GM21737 (cell line): ENCODE results near the gene BHLHE23.

Experiments
- ATAC-seq: cut with Tn5 transposase; IDR thresholded peaks from one replicate; pipeline ENCODE4 v1.9.1; 2021; ENCODE audit warnings: mild to moderate bottlenecking, moderate library complexity; ENCODE audit not compliant: unreplicated experiment

The BHLHE23 gene

GRCh38 chr20:63006540-63007359 lies at the start of gene BHLHE23:
Gene BHLHE23, minus strand, starts transcription at chr20:63006964. Its CDS starts 190 bp downstream, at chr20:63006774.
- ATAC-seq, result no peak

GRCh38 chr20:63055575-63056235 lies 48.9 kb upstream of the BHLHE23 start:
- ATAC-seq, result no peak

- no peak for ATAC-seq
Measured at GRCh38 chr20:63054681-63055240, 48.0 kb upstream of the BHLHE23 start.

DNA sequence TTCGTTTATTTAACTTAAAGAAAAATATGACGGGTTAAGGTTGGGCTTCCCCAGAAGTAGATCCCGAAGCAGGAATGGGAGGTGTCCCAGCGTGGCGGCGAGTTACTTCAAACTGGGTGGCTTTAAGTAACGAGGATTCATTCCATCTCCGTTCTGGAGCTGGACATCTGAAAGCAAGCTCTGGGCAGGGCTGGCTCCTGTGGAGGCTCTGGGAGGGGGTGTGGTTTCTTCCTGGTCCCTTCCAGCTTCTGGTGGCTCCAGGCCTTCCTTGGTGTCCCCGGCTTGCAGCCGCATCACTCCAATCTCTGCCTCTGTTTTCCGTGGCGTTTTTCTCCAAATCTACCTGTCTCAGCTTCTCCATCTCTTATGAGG lies 47.3 kb upstream of the BHLHE23 start:
- no peak for ATAC-seq

- ATAC-seq, result no peak
Measured at GRCh38 chr20:63053432-63054102, 46.8 kb upstream of the BHLHE23 start.

DNA sequence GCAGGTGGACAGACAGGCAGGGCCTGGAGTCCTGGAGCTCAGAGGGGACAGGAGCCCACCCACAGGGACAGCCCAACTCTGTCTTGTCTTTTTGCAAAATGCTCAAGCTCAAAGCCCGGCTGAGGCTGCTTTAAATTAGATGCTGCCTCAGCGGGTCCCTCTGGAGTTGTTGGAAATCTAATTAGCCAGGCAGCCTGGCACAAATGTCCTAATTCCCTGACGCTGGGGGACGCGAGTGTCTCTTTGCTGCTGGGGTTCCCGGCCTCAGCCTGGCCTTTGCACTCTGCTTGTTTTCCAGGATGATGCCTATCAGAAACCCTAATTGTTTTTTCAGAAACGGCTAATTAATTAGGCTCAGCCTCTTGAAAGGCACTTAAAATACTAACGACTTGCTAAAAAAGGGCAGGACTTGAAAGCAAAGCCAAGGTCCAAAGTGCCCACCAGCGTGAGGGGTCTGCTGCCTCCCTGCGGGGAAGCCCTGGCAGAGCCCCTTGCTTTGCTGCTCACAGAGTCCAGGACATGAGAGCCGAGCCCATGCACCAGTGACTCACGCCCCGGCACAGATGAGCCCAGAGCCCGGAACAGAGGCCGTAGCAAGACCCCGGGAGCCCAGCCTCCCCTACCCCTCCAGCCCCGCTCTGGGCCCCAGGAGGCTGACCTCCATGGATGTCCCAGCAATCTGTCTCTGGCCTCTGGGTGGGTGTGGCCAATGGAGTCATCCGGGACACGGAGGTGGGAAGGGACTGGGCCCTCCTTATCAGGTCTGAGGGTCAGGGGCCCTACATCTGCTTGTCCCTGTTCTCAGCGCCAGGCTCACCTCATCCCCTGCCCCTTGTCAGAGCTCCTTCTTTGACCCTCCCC lies 46.0 kb upstream of the BHLHE23 start:
- no peak for ATAC-seq

GRCh38 chr20:63051911-63052310 lies 45.1 kb upstream of the BHLHE23 start:
- ATAC-seq, result no peak

- no peak for ATAC-seq
Measured at GRCh38 chr20:63051186-63051860, 44.6 kb upstream of the BHLHE23 start.

DNA sequence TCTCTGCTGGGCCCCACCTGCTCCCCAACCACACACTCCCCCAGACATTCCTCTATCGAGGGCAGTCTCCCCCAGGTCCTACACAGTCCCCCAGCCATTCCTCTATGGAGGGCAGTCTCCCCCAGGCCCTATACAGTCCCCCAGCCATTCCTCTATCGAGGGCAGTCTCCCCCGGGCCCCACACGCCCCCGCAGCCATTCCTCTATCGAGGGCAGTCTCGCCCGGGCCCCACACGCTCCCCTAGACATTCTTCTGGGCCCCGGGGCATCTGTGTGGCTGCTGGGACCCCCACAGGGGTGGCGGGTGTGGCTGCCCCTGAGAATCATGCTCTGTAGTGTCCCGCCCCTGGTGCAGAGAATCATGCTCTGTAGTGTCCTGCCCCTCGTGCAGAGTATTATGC lies 43.6 kb upstream of the BHLHE23 start:
- no peak for ATAC-seq

- ATAC-seq, result no peak
Measured at GRCh38 chr20:63049561-63050221, 42.9 kb upstream of the BHLHE23 start.

DNA sequence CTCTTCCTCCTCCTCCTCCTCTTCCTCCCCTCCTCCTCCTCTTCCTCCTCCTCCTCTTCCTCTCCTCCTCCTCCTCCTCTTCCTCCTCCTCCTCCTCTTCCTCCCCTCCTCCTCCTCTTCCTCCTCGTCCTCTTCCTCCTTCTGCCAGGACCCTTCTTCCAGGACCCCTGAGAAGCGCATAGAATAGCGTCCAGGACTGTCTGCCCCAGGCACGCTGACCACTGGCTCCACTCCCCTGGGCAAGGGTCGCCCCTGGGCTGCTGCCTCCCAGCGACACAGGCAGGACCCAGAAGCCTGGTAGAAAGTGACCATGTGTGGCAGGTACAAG lies 42.4 kb upstream of the BHLHE23 start:
- ATAC-seq, result no peak

GRCh38 chr20:63048516-63049190 lies 41.9 kb upstream of the BHLHE23 start:
- no peak for ATAC-seq

DNA sequence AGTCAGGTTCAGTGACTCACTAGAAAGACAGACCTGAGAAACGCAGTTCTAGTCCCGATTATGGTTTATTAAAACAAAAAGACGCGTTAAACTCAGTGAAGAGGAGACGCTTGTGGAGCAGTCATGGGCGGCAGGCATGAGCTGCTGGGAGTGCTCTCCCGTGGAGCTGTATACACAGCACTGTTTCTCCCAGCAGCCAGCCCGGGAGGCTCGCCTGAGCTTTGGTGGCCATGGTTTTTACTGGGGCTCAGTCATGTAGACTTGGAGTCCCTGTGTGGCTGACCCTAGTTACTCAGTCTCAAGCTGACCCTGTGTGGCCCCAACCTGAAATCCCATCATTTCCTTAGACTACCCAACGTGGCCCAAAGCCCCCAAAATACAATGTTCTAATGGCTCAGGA lies 41.2 kb upstream of the BHLHE23 start:
- ATAC-seq, result no peak

DNA sequence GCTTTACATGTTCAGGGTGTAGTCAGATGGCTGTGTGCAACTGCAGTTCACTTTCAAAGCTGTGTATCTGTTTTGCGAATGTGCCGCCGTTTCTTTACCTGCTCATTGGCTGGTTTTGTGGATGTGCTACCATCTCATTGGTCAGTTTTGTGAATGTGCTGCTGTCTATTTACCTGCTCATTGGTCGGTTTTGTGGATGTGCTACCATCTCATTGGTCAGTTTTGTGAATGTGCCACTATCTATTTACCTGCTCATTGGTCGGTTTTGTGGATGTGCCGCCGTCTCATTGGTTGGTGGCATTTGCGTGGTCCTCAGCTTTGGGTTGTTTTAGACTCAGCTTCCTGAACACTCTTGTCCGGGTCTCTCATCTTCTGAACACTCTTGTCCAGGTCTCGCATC lies 40.5 kb upstream of the BHLHE23 start:
- ATAC-seq, result no peak

DNA sequence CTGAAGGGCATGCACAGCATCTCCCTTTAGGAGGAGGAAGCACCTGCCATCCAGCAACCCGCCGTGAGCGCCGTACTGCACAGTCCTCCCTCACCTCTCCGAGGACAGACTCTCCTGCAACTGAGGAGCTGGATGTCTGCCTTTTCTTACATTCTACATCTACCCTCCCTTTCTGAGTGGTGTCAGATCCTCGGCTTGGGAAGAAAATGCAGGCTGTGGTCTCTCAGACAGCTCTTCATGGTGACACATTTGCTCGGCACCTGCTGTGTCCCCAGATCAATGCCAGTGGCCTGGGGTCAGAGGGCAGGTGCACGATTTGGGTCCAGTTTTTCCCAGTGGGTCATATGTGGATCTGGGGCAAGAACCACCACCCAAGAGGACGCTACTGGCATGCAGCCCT lies 40.1 kb upstream of the BHLHE23 start:
- no peak for ATAC-seq

DNA sequence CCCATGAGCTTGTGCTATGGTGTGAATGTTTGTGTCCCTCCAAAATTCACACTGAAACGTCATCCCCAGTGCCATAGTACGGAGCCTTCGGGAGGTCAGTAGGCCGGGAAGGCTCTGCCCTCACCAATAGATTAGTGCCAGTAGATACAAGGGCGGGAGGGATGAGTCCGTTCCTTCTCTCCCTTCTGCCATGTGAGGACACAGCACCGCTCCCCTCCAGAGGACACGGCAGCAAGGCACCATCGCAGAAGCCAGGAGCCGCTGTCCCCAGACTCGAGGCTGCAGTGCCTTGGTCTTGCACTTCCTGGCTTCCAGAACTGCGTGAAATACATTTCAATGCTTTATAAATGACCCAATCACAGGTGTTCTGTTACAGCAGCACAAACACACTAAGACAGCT lies 39.2 kb upstream of the BHLHE23 start:
- no peak for ATAC-seq

DNA sequence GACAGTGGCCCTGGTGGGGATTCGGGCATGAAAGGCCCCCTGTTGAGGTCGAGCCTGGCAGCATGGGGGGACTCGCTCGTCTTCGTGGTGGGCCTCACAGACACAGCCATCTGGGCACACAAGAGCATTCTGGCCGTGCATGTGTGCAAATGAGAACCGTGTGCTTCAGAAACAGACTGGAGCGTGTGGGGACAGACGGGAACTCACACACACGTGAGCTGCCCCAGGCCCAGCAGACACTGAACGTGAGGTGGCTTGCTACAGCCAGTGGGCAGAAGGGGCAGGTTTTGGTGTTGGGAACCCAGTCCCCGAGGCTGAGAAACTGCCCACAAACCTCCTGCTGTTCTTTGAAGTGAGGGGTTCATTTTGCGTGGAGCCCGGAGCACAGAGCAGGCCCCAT lies 38.6 kb upstream of the BHLHE23 start:
- ATAC-seq, result no peak

DNA sequence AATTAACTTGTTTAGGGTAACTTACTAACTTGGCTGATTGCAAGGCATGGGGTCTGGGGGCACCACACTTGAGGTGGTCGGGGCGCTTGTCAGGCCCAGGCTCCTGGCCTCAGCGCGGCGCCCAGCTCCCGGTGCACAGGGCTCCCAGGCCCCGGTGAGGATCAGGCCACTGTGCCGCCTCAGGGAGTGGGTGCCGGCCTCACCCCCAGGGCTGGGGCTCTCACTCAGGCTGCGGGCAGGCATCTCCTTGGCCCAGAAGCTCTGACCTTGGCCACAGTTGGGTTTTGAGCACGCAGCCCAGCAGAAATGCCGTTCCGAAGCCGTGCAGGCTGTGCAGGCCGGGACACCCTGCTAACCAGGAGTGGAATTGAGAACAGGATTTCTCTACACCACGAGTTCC lies 37.8 kb upstream of the BHLHE23 start:
- ATAC-seq, result no peak

DNA sequence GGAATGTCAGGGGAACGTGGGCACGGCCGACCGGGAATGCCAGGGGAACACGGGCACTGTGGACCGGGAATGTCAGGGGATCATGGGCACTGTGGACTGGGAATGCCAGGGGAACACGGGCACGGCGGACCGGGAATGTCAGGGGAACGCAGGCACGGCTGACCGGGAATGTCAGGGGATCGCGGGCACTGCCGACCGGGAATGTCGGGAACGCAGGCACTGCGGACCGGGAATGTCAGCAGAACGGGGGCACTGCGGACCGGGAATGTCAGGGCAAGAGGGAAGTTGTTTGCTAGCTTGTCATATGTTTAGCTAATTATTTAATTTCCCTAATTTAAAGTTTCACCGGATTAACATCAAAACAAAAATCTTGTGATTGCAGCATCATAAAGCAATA lies 37.4 kb upstream of the BHLHE23 start:
- no peak for ATAC-seq
